ENCODE results near the gene APEH. TPM values are rescaled to one million over a fixed set of nuclear protein-coding genes. Genes with fewer than 3 reads are reported as not detected.

Gene APEH
- total RNA-seq, 2 donors from 2014 or later, result 84.4 to 116 TPM

GRCh38 chr3:49641921-49642707, 32.0 kb upstream of the APEH start:
- H3K9me3 ChIP-seq, result no peaks in the 10 kb centered on the region
- no peak for DNase-seq (ENCODE audit: low spot score)
- intact Hi-C loops (cut with DNase I), result no loop called here
- 94% methylated on average over 13 of the region's 14 CpGs for WGBS
- no peaks in the 10 kb centered on the region for H3K36me3 ChIP-seq
- no peaks in the 10 kb centered on the region for H3K4me1 ChIP-seq (replicated peaks)
- H3K4me3 ChIP-seq, result no peak overlapping the region
- TF ChIP-seq POLR2A (IDR thresholded peaks at IDR 0.05), result no peak
- TF ChIP-seq CTCF (IDR thresholded peaks at IDR 0.05), result no peak
- no peak for TF ChIP-seq POLR2AphosphoS5 (IDR thresholded peaks at IDR 0.05)
- H3K27ac ChIP-seq, result no peak overlapping the region
- no peaks in the 10 kb centered on the region for H3K27me3 ChIP-seq (replicated peaks; ENCODE audit: insufficient read depth)

GRCh38 chr3:49642708-49643145, 31.4 kb upstream of the APEH start:
- no peaks in the 10 kb centered on the region for H3K4me1 ChIP-seq (replicated peaks)
- WGBS, result 87% methylated on average over 8 of the region's 9 CpGs
- no peak for TF ChIP-seq CTCF (IDR thresholded peaks at IDR 0.05)
- no peak for TF ChIP-seq POLR2A (IDR thresholded peaks at IDR 0.05)
- no peak for TF ChIP-seq POLR2AphosphoS5 (IDR thresholded peaks at IDR 0.05)
- H3K4me3 ChIP-seq, result no peak overlapping the region
- DNase-seq (ENCODE audit: low spot score), result no peak
- H3K27ac ChIP-seq, result no peak overlapping the region
- no peaks in the 10 kb centered on the region for H3K27me3 ChIP-seq (replicated peaks; ENCODE audit: insufficient read depth)
- intact Hi-C loops (cut with DNase I), result no loop called here
- H3K36me3 ChIP-seq, result no peaks in the 10 kb centered on the region
- no peaks in the 10 kb centered on the region for H3K9me3 ChIP-seq

DNA sequence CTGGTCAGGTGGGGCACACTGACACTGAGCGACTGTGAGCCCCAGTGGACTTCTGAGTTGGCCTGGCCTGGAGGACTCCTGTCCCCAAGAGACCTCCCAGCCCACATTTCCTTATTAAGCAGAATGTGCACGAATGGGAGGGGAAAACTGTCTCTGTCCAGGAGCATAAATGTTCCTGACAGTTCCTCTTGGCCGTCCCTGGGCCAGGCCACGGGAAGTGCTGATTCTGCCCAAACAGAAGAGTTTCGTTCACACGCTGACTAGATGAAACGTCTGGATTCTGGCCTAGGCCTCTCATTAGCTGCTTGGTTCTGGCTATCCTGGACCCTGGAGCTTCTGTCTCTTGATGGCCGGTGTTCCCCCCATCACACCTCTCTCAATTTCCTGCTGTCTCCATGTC, 29.5 kb upstream of the APEH start:
- H3K27me3 ChIP-seq (replicated peaks; ENCODE audit: insufficient read depth), result no peaks in the 10 kb centered on the region
- H3K9me3 ChIP-seq, result no peaks in the 10 kb centered on the region
- H3K4me3 ChIP-seq, result no peak overlapping the region
- whole genome bisulfite sequencing, result 82% methylated on average over 8 of the region's 8 CpGs
- H3K4me1 ChIP-seq (replicated peaks), result no peaks in the 10 kb centered on the region
- TF ChIP-seq POLR2AphosphoS5 (IDR thresholded peaks at IDR 0.05), result no peak
- no peak for TF ChIP-seq CTCF (IDR thresholded peaks at IDR 0.05)
- no peak for TF ChIP-seq POLR2A (IDR thresholded peaks at IDR 0.05)
- intact Hi-C loops (cut with DNase I), result no loop called here
- no peaks in the 10 kb centered on the region for H3K36me3 ChIP-seq
- DNase-seq (ENCODE audit: low spot score), result no peak
- H3K27ac ChIP-seq, result no peak overlapping the region

- no peak overlapping the region for H3K27ac ChIP-seq
- TF ChIP-seq CTCF (IDR thresholded peaks at IDR 0.05) (no peak), POLR2AphosphoS5 (IDR thresholded peaks at IDR 0.05) (no peak), POLR2A (IDR thresholded peaks at IDR 0.05) (no peak)
- H3K4me3 ChIP-seq, result no peak overlapping the region
- no peaks in the 10 kb centered on the region for H3K36me3 ChIP-seq
- H3K4me1 ChIP-seq (replicated peaks), result no peaks in the 10 kb centered on the region
- intact Hi-C loops (cut with DNase I), result no loop called here
- WGBS, result 87% methylated on average over 3 of the region's 3 CpGs
- DNase-seq (ENCODE audit: low spot score), result no peak
- no peaks in the 10 kb centered on the region for H3K27me3 ChIP-seq (replicated peaks; ENCODE audit: insufficient read depth)
- H3K9me3 ChIP-seq, result no peaks in the 10 kb centered on the region
Observed at GRCh38 chr3:49646236-49646635, 27.9 kb upstream of the APEH start.

DNA sequence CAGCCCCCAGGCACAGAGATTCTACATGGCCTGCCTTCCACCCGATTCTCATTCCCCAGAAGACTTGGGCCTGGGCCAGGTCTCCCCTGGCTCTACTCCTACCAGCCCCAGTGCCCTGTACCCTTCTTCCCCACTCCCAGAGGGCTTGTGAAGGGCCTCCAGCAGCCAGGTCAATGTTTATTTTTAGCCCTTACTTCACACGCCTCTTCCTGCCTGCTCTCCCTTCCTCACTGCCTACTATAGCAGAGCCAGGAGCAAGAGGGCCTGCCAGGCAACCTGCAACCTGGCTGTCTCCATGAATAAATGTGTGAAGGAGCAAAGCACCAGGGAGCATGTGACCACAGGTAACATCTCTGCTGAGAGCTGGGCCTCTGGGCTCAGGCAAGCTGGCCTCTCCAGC, 26.4 kb upstream of the APEH start:
- Histone ChIP-seq H3K27me3 (replicated peaks; ENCODE audit: insufficient read depth) (no peaks in the 10 kb centered on the region), H3K36me3 (no peaks in the 10 kb centered on the region), H3K9me3 (no peaks in the 10 kb centered on the region), H3K4me1 (replicated peaks) (no peaks in the 10 kb centered on the region), H3K27ac (no peak overlapping the region), H3K4me3 (no peak overlapping the region)
- intact Hi-C loops (cut with DNase I), result no loop called here
- TF ChIP-seq CTCF (IDR thresholded peaks at IDR 0.05) (no peak), POLR2AphosphoS5 (IDR thresholded peaks at IDR 0.05) (no peak), POLR2A (IDR thresholded peaks at IDR 0.05) (no peak)
- no peak for DNase-seq (ENCODE audit: low spot score)
- WGBS, result 54% methylated on average over 2 of the region's 2 CpGs

Data from prostate gland (tissue), 2 donors.